ENCODE measurements around the gene FZR1.

GRCh38 chr19:3527238-3527910, 21.3 kb downstream of the FZR1 start:
- no peak for TF ChIP-seq CTCF (IDR thresholded peaks at IDR 0.05)
- no peak for TF ChIP-seq POLR2A (IDR thresholded peaks at IDR 0.05)
